ENCODE data around the gene KRTAP10-1. TPM values are rescaled to one million over a fixed set of nuclear protein-coding genes. Genes with fewer than 3 reads are reported as not detected.

KRTAP10-1 gene
- total RNA-seq, 4 donors from 2014 or later = not detected

DNA sequence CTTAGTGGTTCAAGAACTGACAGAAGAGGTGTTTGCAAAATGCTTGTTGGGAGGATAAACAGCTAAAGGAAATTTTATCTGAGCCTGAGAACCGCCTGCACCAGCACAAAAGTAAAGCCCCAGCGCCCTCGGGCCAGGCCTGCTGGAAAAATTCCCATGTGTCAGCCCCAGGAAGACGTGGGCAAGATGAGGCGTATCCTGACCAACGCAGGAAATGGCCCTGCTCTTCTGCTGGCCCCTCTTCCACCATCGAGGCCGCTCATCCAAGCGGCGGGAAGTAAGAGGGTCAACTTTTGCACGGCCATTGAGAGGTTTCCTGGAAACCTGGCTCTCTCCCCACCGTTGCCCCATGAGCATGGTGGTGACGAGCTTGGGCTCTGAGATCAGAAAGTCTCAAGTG is 45.0 kb downstream of the KRTAP10-1 start:
- H3K4me3 ChIP-seq = no peak overlapping the region
- peaks cover 0 to 13% (median 0%) of the 10 kb centered on the region in 4 donors for H3K4me1 ChIP-seq
- peaks cover 0 to 22% (median 17%) of the 10 kb centered on the region in 4 donors for H3K9me3 ChIP-seq
- peaks cover 0 to 53% (median 0%) of the 10 kb centered on the region in 4 donors for H3K27me3 ChIP-seq
- intact Hi-C loops (cut with DNase I) = no loop called here
- no peak for DNase-seq (ENCODE audit: extremely low spot score)
- TF ChIP-seq POLR2A (IDR thresholded peaks at IDR 0.05; ENCODE audit: low read depth) = no peak
- no peak for TF ChIP-seq CTCF (IDR thresholded peaks at IDR 0.05)
- no peak for TF ChIP-seq POLR2AphosphoS5 (IDR thresholded peaks at IDR 0.05)
- no peak for TF ChIP-seq EP300 (IDR thresholded peaks at IDR 0.05)
- H3K36me3 ChIP-seq = no peaks in the 10 kb centered on the region
- 84% methylated on average over 13 of the region's 13 CpGs for WGBS
- no peak overlapping the region for H3K27ac ChIP-seq (replicated peaks in 1 of 4)

DNA sequence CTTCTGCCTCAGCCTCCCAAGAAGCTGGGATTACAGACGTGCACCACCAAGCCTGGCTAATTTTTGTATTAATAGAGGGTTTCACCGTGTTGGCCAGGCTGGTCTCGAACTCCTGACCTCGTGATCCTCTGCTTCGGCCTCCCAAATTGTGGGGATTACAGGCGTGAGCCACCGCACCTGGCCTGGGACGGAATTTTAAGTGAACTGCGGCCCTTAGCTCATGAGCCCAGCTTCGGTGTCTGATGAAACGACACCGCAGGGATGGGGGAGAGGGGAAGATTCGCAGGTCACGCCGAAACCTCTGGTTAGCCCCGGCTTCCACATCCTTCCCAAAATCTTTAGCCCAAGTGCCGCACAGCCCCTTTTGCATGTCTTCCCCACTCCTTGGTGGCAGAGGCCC is 45.6 kb downstream of the KRTAP10-1 start:
- intact Hi-C loops (cut with DNase I) = no loop called here
- TF ChIP-seq POLR2AphosphoS5 (IDR thresholded peaks at IDR 0.05) = no peak
- TF ChIP-seq POLR2A (IDR thresholded peaks at IDR 0.05; ENCODE audit: low read depth) = no peak
- no peak for TF ChIP-seq EP300 (IDR thresholded peaks at IDR 0.05)
- TF ChIP-seq CTCF (IDR thresholded peaks at IDR 0.05) = no peak

GRCh38 chr21:44492567-44493385 is 47.2 kb downstream of the KRTAP10-1 start:
- Histone ChIP-seq H3K9me3 (peaks cover 0 to 22% (median 17%) of the 10 kb centered on the region in 4 donors), H3K36me3 (no peaks in the 10 kb centered on the region), H3K27me3 (peaks cover 0 to 31% (median 0%) of the 10 kb centered on the region in 4 donors), H3K4me3 (no peak overlapping the region), H3K27ac (replicated peaks in 1 of 4) (no peak overlapping the region), H3K4me1 (peaks cover 0 to 7% (median 0%) of the 10 kb centered on the region in 4 donors)
- no peak for DNase-seq (ENCODE audit: extremely low spot score)
- TF ChIP-seq CTCF (IDR thresholded peaks at IDR 0.05) (no peak), POLR2AphosphoS5 (IDR thresholded peaks at IDR 0.05) (no peak), POLR2A (IDR thresholded peaks at IDR 0.05; ENCODE audit: low read depth) (no peak)
- 89% methylated on average over 9 of the region's 9 CpGs for WGBS
- intact Hi-C loops (cut with DNase I) = no loop called here

More for the DNA sequence above, 45.6 kb downstream of the KRTAP10-1 start:
- peaks cover 0 to 13% (median 0%) of the 10 kb centered on the region in 4 donors for H3K4me1 ChIP-seq
- H3K4me3 ChIP-seq = no peak overlapping the region
- DNase-seq (ENCODE audit: extremely low spot score) = no peak
- peaks cover 0 to 47% (median 0%) of the 10 kb centered on the region in 4 donors for H3K27me3 ChIP-seq
- no peaks in the 10 kb centered on the region for H3K36me3 ChIP-seq
- WGBS = 91% methylated on average over 17 of the region's 17 CpGs
- peaks cover 0 to 22% (median 17%) of the 10 kb centered on the region in 4 donors for H3K9me3 ChIP-seq
- no peak overlapping the region for H3K27ac ChIP-seq (replicated peaks in 1 of 4)

DNA sequence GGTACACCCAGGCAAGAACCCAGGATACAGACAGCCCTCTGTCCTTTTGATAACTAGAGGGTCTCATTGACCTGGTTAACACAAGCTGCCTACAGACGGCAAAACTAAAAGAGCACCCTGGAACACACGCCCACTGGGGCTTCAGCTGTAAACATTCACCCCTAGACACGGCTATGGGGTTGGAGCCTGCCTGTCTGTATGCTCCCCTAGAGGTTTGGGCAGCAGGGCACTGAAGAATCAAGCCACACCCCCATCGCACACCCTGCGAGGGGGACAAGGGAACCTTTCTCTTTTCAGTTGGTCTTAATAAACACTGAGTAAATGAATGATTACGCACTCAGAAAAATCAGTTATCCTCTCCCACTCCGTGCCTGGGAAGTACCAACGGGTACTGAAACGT is 49.2 kb downstream of the KRTAP10-1 start:
- DNase-seq (ENCODE audit: extremely low spot score) = no peak
- TF ChIP-seq POLR2A (IDR thresholded peaks at IDR 0.05; ENCODE audit: low read depth) = no peak
- Histone ChIP-seq H3K4me1 (peaks cover 0 to 5% (median 0%) of the 10 kb centered on the region in 4 donors), H3K27me3 (peaks cover 0 to 19% (median 0%) of the 10 kb centered on the region in 4 donors), H3K4me3 (no peak overlapping the region), H3K9me3 (peaks cover 0 to 22% (median 17%) of the 10 kb centered on the region in 4 donors), H3K36me3 (no peaks in the 10 kb centered on the region), H3K27ac (replicated peaks in 1 of 4) (no peak overlapping the region)
- intact Hi-C loops (cut with DNase I) = no loop called here
- WGBS = 73% methylated on average over 9 of the region's 9 CpGs

DNA sequence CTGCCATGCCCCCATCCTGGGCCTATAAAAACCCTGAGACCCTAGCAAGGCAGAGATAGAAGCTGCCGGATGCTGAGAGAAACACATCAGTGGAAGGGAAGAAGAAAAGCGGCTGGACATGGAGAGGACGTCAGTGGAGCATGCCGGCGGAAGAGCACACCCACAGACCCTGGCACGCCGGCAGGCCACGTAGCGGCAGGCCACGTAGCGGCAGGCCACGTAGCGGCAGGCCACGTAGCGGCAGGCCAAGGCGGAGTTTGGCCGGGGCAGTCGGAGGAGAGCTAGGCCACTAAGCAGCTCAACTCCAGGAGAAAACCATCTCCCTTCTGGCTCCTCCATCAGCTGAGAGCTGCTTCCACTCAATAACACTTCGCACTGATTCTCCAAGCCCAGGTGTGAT is 49.6 kb downstream of the KRTAP10-1 start:
- no peak overlapping the region for H3K27ac ChIP-seq (replicated peaks in 1 of 4)
- no peaks in the 10 kb centered on the region for H3K36me3 ChIP-seq
- 95% methylated on average over 19 of the region's 19 CpGs for WGBS
- H3K27me3 ChIP-seq = peaks cover 0 to 19% (median 0%) of the 10 kb centered on the region in 4 donors
- intact Hi-C loops (cut with DNase I) = no loop called here
- H3K4me3 ChIP-seq = no peak overlapping the region
- TF ChIP-seq POLR2A (IDR thresholded peaks at IDR 0.05; ENCODE audit: low read depth) (no peak), POLR2AphosphoS5 (IDR thresholded peaks at IDR 0.05) (no peak), EP300 (IDR thresholded peaks at IDR 0.05) (no peak), CTCF (IDR thresholded peaks at IDR 0.05) (no peak)
- no peak for DNase-seq (ENCODE audit: extremely low spot score)
- H3K4me1 ChIP-seq = peaks cover 0 to 5% (median 0%) of the 10 kb centered on the region in 4 donors
- H3K9me3 ChIP-seq = peaks cover 0 to 22% (median 17%) of the 10 kb centered on the region in 4 donors
